ENCODE measurements around the gene ANP32A. TPM values are rescaled to one million over a fixed set of nuclear protein-coding genes. Genes with fewer than 3 reads are reported as not detected.

The ANP32A gene
- total RNA-seq, 1 donor from 2014 or later = 90.3 TPM

DNA sequence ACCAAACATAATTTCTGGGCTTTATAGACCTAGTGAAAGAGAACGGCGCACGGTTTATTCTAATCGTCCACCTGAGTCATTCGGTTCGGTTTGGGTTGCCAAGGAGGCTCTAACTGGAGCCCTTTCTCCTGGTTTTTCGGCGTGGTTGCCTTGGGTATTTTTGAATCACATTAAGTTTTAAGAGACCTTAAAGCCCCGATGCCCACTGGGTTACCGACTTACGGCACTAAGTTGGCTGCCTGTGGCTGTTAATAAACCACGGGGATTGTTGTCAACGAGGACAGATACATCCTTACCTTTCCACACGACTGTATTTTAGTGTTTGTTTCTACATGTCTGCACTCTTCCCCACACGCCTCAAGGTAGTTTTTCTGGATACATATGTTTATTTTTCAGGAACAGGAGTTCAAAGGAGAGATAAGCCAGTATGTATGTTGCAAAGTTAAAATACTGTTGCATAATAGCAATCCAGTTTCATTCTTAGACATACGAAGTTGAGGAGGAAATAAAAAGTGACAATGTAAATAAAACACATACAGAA, 1.2 kb upstream of the ANP32A start:
- intact Hi-C loops (cut with DNase I) = no loop called here
- DNase-seq (ENCODE audit: low spot score) (no peak), ATAC-seq (no peak)

DNA sequence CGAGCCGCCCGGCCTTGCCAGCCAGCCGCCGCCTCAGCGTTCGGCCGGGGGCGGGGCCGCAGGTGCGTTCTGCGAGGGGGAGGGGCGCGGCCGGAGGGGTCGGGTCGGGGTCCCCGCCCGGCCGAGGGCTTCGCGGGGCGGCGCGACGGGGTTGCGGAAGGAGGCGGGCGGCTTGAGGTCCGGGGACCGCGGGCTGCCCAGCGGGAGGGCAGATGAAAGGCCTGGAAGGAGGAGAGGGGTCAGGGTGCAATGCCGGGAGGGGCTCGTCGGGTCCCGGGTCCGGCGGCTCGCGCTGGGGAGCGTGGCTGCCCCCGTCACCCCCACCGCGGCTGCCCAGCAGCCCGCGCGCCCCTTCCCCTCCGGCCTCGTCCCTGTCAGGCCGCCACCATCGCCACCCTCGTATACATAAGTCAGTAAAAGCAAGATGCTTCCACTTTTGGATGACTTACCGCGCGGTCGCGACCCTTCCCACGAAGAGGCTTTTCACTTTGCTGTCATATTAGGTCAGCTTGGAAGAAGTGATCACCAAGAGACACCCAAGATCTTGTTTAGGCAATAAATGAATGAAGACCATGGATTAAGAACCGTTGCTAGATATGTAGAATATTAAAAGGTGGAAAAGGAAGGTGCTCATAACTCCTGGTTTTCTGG, 620 bp upstream of the ANP32A start:
- ATAC-seq = no peak
- DNase-seq (ENCODE audit: low spot score) = no peak
- intact Hi-C loops (cut with DNase I) = no loop called here

GRCh38 chr15:68819495-68820294, 1.0 kb downstream of the ANP32A start:
- DNase-seq (ENCODE audit: low spot score) = peak; percentile 71
- peak; percentile 52 for ATAC-seq
- intact Hi-C loops (cut with DNase I) = no loop called here

DNA sequence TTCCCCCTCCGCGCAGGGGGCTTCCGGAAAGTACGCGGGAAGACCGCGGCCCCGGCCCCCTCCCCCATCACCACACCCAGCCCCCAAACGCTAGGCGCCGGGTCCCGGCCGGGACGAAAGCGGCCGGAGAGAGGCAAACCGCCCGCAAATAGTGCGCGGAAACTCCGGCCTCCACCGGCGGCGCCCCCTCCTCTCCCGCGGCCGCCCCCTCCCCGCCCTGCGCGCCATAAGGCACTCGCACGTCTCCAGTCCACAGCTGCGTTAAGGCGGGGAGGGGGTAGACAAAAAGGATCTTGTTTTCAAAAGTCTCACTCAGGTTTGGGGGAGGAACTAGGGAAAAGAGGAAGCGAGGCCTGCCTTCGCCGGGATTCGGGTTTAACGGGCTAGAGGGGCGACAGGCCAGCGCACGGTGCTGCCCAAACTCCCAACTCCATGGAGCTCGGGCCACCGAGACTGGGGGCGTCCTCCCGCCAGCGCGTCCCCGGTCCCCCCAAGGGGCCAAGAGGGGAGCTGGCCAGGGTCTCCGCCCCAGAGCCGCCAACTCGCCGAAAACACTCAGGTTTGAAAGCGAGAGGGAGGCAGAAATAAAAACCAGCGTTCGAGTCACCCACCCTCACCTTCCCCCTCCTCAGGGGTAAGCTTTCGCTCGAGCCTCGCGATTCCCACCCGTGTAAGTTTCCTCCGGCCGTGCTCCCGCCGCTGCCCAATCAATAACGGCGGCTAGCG, 1.8 kb downstream of the ANP32A start:
- DNase-seq (ENCODE audit: low spot score) (peak; percentile 82), ATAC-seq (peak; percentile 17)
- intact Hi-C loops (cut with DNase I) = no loop called here

- ATAC-seq (peak; percentile 18), DNase-seq (ENCODE audit: low spot score) (peak; percentile 79)
- intact Hi-C loops (cut with DNase I) = no loop called here
Observed at GRCh38 chr15:68818066-68818768, 2.5 kb downstream of the ANP32A start.

GRCh38 chr15:68817304-68818065, 3.2 kb downstream of the ANP32A start:
- peak; percentile 77 for DNase-seq (ENCODE audit: low spot score)
- ATAC-seq = peak; percentile 48
- intact Hi-C loops (cut with DNase I) = no loop called here

DNA sequence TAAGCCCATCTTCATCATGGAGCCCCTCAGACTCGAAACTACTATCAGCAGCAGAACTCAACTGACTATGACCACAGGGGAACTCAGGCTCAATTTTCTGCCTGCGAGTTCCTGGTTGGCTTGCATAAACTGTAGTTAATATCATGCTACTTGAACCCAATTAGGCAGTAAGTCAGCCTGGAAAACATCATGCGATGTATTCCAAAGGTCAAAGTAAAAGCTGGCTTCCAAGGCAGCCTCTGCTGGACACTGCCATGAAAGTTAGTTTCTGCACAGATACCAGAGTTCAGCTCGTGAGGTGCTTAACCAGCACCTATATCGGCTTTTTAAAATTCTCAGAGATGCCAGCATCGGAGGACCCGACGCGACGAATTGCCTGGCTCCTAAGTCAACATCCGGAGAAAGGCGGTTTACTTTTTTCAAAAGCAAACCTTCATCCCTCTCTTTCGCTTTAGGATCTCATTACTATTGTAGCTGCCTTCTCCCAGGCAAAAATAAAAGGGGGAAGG, 3.8 kb downstream of the ANP32A start:
- DNase-seq (ENCODE audit: low spot score) (no peak), ATAC-seq (peak; percentile 12)
- intact Hi-C loops (cut with DNase I) = no loop called here

GRCh38 chr15:68816158-68816557, 4.5 kb downstream of the ANP32A start:
- intact Hi-C loops (cut with DNase I) = no loop called here
- DNase-seq (ENCODE audit: low spot score) (no peak), ATAC-seq (no peak)

DNA sequence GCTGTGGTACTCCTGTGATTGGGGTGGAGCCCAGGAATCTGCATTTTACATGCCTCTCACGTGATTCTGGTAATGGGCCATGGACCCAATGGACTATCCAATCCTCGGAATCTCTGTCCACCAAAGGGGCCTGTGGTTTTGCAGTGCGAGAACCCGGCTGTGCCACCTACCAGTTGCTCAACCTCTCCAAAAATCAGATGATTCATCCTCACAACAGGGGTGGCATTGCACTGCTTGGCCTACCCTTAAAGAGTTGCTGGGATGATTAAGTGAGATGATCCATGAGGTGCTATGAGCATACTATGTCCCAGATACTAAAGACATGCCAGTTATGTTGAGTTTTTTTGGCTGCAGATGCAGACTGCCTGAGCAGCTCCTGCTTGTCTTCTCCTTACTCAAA, 5.1 kb downstream of the ANP32A start:
- intact Hi-C loops (cut with DNase I) = no loop called here
- DNase-seq (ENCODE audit: low spot score) (no peak), ATAC-seq (no peak)

DNA sequence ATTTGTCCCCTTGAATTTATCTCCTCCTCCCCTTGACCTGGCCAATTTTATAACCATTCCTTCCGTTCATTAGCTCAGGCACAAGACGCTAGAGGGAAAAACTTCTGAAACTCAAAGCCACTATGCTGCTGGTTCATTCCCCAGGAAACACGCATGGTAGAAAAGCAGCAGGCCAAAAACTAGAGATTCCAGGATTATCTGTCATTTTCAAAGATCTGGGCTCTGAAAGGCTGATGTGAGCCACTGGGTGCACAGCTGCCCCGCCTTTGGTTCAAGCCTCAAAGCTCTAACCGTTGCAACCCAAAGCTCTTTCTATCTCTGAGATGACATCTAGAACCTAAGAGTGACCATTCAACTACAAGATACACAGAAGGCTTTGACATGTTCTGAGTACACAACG, 6.1 kb downstream of the ANP32A start:
- intact Hi-C loops (cut with DNase I) = no loop called here
- DNase-seq (ENCODE audit: low spot score) = no peak
- ATAC-seq = no peak

DNA sequence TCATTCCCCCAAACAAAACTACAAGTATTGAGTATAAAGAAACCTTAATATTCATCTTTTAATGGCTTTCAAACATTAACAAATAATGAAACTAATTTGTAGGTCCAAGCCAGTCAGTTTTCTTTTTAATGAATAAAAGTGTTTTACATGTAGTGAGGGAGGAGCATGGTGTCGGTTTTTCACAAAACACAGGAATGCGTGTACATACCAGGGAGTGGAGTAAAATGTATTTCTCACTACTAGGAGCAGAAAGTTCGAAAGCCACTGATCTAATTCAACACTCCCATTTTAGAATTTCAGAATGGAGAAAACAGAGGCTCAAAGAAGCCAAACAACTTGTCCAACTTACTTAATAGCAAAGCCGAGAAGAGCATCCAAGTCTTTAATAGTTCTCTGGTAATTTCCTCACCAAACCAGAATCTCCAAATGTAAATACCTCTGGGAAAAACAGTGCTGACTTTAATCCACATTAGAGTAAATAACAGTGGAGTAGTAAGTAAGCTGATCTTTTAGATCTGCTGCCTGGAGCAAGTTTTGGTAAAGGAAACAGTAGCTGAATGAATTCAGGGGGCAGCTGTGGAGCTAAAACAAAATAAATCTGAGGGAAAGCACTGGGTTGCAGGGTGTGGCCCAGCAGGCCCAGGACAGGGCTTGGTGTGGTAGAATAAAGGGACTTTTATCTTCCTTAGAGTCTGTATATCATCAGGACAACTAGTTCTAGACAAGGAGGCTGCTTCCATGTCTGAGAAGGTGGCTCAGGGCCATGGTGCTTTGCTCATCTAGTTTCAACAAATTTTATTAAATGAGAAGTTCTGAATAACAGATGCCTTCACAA, 7.9 kb downstream of the ANP32A start:
- peak; percentile 29 for ATAC-seq
- no peak for DNase-seq (ENCODE audit: low spot score)
- intact Hi-C loops (cut with DNase I) = no loop called here

DNA sequence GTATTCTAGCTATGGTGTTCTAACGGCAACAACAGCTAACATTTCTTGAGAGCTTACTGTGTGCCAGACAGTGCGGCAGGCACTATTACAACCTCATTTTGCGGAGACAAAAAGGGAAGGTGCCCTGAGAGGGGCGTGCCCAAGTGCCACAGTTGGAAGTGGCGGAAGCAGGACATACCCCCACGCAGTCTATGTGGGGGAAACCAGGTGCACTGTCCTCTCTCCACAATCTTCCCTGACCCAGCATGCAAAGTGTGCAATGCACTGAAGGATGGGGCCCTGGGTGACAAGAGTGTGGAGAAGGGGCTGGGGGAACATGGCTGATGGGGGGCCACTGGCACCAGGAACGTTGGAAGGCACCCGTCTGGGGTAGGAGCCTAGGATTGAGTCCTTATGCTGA, 8.6 kb downstream of the ANP32A start:
- ATAC-seq = no peak
- no peak for DNase-seq (ENCODE audit: low spot score)
- intact Hi-C loops (cut with DNase I) = no loop called here

DNA sequence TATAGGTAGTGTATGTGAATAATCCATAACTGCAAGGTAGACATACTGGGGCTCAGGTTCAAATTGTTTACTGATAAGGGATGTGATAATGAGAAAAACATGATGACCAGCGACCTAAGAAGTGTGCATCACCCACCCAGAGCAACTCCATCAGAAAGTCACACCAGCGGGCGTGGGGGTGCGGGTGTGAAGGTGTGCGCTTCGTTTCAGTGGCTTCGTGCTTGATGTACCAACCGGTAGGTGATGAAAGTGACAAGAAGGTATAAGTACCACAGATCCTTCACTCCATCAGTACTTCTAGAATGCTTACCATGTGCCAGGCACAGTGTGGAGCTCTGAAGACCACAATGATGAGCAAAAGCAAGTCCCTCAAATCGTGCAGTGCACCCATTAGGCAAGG, 11.2 kb downstream of the ANP32A start:
- ATAC-seq = no peak
- no peak for DNase-seq (ENCODE audit: low spot score)

DNA sequence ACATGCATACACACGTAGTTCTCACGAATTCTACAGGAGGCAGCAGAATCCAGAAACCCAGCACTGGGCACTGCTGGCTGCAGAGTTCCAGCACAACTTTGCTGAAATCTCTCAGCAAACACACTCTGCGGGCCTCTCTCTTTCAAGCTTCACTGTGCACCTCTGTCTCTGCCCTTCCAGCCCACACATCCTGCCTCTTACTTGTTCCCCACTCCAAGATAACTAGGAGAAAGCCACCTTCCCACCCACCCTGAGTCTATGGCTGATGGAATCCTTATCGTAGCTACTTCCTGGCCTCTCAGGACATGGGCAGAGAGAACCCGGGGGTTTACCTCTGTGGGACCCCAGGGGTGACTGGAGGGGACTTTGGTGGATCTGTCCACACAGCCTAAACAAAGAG, 11.9 kb downstream of the ANP32A start:
- no peak for ATAC-seq

More for the DNA sequence above, 11.2 kb downstream of the ANP32A start:
- intact Hi-C loops (cut with DNase I) = no loop called here

GRCh38 chr15:68808091-68808490, 12.6 kb downstream of the ANP32A start:
- intact Hi-C loops (cut with DNase I) = no loop called here
- DNase-seq (ENCODE audit: low spot score) = no peak
- no peak for ATAC-seq

More for the DNA sequence above, 11.9 kb downstream of the ANP32A start:
- intact Hi-C loops (cut with DNase I) = no loop called here
- no peak for DNase-seq (ENCODE audit: low spot score)

DNA sequence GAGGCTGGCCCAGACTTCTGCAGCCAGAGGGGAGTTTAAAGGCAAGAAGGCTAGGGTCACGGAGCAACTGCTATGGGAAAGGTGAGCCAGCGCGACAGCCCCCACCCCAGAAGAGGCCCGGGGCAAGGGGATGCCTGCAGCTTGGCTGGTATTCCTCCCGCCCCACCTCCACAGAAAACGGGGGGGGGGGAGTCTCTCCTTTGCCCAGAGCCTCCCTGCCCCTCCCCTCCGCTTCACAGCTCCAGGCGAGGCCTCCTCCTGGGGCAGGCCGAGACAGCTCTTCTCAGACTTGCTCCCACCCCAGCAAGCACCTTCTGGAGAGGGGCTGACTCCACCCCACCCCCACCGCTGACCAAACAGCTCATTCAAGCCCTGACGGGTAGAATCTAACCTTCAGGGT, 13.4 kb downstream of the ANP32A start:
- DNase-seq (ENCODE audit: low spot score) (no peak), ATAC-seq (peak; percentile 13)
- intact Hi-C loops (cut with DNase I) = no loop called here
